GM12873 (cell line): ENCODE data around the gene GABRD.

Experiments used
- TF ChIP-seq, protein P1 (sequence below): IDR thresholded peaks from 2 replicates; pipeline ENCODE4 v1.5.1; 2012; ENCODE audit warnings: low read depth, mild to moderate bottlenecking, moderate library complexity, low read length, control low read depth; ENCODE audit not compliant: insufficient read depth; ENCODE audit errors: missing control alignments

GABRD gene

DNA sequence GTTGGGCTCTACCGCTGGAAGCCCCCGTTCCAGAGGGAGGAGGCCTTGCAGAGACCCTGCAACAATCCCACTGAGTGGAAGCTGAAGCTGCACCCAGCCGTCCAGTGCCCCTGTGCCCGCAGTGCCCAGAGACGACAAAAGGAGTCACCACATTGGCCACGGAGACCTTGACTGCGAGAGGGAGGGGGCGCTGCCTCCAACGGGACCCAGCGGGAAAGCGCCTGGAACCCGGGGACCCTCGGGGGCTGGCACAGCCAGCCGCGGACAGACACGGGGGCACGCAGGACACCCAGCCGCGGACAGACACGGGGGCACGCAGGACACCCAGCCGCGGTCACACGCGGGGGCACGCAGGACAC is 38.0 kb upstream of the GABRD start:
- TF ChIP-seq, protein P1, sequence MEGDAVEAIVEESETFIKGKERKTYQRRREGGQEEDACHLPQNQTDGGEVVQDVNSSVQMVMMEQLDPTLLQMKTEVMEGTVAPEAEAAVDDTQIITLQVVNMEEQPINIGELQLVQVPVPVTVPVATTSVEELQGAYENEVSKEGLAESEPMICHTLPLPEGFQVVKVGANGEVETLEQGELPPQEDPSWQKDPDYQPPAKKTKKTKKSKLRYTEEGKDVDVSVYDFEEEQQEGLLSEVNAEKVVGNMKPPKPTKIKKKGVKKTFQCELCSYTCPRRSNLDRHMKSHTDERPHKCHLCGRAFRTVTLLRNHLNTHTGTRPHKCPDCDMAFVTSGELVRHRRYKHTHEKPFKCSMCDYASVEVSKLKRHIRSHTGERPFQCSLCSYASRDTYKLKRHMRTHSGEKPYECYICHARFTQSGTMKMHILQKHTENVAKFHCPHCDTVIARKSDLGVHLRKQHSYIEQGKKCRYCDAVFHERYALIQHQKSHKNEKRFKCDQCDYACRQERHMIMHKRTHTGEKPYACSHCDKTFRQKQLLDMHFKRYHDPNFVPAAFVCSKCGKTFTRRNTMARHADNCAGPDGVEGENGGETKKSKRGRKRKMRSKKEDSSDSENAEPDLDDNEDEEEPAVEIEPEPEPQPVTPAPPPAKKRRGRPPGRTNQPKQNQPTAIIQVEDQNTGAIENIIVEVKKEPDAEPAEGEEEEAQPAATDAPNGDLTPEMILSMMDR = no peak

DNA sequence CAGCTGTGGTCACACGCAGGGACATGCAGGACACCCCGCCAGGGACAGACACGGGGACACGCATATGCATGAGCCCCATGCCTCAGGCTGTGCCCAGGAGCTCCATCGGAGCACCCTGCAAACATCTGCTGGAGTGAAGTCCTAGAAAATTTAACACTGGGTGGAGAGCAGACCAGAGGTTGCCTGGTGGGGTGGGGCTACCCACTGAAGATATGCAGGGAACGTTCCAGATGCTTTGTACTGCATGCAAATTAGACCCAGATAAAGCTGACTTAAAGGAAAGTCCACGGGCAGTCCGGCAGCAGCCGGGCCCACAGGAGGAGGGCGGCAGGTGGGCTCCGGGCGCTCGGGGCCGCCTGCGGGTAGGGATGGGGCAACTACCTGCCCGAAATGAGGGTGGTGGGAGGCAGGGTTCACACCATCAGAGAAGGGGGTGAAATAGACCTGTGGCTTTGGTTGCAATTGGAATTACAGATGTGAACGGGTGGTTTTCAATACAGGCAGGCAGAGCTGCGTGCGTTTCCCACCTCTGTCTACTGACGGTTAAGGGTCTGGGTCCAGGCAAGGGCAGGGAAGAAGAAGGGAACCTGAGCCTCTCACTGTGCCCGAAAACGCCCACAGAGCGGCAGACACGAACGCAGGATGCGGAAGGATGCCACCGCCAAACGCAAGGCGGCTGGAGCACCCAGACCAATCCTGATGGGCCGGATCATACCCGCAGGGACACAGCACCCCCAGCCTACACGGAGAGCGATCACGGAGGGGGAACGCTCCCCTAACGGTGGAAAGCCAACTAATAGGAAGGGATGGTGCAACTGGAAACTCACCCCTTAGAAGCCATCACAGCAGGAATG is 36.5 kb upstream of the GABRD start:
- TF ChIP-seq, protein P1 = no peak

DNA sequence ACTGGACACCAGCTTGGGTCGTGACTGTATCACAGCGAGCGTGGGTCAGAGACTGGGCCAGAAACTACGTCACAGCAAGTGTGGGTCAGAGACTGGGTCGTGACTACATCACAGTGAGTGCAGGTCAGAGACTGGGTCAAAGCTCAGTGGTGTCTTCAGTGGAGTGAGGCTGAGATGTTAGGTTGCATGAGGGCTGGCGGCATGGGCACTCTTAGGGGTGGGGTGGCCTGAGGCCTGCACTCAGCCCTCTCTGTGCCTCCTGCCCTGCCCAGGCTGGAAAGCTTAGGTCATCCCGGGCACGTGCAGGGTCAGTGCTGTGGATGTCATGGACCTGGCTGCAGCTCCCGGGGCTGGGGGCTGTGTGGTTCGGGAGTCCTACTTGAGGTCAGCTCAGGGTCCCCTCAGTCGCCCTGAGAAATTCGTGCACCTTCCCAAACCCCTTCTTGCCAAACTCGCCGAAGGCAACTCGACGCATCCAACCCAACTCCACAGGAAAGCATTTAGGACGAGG is 34.5 kb upstream of the GABRD start:
- TF ChIP-seq, protein P1 = no peak

DNA sequence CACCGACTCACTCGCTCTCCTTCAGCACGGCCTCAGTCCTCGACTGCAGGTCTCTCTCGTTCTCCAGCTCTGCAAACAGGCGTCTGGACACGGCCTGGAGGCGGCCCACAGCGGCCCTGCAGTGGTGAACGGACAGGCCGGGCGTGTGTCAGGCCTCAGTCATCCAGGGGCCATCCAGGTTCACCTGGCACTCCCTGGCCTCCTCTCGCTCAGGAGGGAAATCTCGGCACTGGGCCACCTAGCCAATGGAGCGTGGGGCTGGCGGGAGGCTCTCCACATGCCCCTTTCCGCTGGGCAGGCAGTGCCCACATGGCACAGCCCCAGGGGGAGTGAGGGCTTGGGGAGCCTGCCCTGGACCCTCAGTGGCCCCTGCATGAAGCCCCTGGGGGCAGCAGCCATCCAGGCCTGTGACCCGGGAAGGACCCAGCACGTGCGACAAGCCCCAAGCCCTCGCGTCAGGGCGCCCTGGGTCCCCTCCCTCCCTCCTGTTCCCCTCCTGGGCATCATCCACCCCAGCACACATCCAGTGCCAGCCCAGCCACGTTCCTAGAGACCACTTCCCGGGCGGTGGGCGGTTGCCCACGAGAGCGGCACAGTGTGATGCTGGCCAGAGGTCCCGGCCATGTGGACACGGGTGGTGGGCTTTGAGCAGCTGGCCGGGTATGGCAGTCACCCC is 33.6 kb upstream of the GABRD start:
- TF ChIP-seq, protein P1 = no peak

DNA sequence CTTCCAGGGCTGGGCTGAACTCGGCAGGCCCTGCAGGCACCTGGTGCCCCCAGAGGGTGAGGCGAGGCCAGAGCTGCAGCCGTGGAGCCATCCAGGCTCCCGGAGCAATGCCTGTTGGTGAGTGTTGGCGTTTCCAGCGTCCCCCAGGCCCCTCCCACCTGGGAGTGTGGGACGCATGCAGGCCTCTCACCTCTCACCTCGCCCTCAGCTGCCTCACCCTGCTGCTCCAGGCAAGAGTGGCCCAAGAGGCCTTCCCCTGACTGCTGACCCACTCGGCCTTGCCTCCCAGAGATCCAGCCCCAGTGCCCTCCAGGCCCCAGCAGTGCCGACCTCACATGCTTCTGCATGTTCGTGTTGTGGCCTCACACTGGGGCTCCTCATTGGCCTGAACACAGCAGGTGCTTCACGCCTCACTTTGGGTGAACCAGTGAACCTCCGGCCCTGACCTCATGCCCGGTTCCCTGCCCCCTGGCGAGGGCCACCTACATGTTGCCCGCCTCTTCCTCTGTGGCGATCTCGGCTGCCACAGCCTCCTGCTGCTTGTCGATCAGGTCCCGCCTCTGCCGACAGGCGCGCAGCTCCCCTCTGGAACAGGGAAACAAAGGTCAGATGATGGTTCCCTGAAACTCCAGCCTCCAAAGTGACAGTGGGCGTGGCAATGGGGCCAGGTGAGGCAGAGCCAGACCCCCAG is 32.5 kb upstream of the GABRD start:
- TF ChIP-seq, protein P1 = no peak

DNA sequence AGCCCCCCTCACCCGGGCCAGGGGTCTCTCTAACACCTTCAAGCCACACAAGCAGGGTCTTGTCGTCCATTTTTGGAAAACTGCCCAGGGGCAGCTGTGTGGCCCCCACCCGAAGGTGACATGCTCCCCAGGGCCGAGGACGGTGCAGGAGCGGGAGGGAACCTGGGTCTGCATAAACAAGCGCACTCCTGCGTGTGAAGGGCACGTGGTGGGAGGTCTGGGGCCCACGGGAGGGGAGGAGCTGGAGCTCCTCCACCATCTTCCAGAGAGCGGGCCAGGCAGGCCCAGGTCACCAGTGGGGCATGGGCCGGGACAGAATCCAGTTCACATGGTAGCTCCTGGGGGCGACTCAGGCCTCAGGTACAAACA is 32.0 kb upstream of the GABRD start:
- TF ChIP-seq, protein P1 = no peak

DNA sequence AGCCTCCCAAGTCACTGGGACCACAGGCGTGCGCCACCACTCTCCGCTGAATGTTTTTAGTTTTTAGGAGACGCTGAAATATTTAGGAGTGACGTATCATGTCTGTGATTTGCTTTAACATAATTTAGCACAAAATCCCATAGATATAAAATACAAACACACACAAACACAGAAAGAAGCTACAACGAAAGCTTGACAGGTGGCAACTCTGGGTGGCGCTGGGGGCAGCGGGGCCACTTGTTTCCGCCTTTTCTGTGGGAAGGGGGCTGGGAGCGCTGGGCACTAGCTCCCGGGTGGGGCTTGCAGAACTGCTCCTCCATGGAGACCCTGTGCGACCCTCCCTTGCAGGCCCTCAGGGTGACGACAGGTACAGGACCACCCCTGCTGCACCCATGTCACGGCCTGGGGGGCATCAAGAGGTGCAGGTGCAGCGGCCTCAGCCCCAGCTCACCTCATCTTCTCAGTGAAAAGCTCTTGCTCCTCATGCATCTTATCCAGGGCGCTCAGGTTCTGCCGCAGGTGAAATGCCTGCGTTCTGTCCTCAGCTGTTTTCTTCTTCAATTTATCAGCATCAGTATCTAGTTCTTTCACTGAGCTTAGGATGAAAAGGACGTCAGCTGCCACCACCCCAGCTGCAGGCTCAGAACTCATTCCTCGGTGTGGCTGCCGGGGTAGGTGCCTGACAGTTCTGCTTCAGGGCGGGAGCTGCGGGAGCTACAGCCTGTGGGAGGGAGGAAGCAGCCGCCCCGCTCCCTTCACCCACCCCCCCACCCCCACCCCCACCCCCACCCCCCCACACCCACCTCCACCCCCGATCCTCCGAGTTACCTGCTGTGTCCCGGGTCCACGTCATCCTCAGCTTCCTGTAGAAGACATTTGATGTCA is 30.8 kb upstream of the GABRD start:
- TF ChIP-seq, protein P1 = no peak
